Measurements from ENCODE around the gene NACC1.

DNA sequence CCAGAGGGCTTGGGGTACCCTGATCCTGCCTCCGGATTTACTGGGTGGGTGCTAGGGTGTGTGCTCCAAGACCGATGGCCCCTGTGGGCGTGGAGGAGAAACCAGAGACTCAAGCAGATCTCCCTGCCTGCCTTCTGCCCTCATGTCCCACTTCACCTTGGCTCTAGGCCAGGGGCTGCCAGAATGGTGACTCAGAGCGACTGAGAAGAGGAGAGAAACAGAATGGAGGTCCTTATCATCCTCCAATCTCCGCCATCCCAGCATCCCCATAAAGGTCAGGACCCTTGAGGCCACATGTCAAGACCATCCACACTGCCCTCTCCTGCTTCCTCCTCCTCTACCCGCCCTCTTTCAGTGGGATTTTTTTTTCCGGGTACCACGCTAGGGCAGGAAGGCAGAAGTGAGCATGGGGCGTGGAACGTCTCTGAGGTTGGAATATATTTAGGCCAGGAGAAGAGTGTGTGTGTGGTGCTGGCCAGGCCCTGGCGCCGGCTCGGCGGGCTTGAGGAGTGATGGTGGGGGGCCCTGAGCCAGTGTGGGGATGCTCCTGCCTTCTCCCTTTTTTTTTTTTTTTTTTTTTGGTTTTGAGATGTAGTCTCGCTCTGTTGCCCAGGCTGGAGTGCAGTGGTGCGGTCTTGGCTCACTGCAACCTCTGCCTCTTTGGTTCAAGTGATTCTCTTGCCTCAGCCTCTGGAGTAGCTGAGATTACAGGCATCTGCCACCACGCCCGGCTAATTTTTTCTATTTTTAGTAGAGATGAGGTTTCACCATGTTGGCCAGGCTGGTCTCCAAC, 54.5 kb downstream of the NACC1 start:
- TF ChIP-seq, protein P1, sequence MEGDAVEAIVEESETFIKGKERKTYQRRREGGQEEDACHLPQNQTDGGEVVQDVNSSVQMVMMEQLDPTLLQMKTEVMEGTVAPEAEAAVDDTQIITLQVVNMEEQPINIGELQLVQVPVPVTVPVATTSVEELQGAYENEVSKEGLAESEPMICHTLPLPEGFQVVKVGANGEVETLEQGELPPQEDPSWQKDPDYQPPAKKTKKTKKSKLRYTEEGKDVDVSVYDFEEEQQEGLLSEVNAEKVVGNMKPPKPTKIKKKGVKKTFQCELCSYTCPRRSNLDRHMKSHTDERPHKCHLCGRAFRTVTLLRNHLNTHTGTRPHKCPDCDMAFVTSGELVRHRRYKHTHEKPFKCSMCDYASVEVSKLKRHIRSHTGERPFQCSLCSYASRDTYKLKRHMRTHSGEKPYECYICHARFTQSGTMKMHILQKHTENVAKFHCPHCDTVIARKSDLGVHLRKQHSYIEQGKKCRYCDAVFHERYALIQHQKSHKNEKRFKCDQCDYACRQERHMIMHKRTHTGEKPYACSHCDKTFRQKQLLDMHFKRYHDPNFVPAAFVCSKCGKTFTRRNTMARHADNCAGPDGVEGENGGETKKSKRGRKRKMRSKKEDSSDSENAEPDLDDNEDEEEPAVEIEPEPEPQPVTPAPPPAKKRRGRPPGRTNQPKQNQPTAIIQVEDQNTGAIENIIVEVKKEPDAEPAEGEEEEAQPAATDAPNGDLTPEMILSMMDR (IDR thresholded peaks at IDR 0.05): no peak
- no peak for TF ChIP-seq POLR2A (IDR thresholded peaks at IDR 0.05)

All from heart left ventricle (tissue), 13 donors.